Transverse colon (tissue), 4 donors: ENCODE results near the gene HCRTR1. TPM values are rescaled to one million over a fixed set of nuclear protein-coding genes. Genes with fewer than 3 reads are reported as not detected.

Source experiments
- DNase-seq: peaks from one replicate; pipeline ENCODE4 v3.0.0-alpha.2; 2019
- H3K27ac ChIP-seq, 4 donors: fragments of 200-600 bp; sonication (generic); 2 replicates each; pipeline ENCODE4 v1.5.1; 2016 to 2018; ENCODE audit warnings: inconsistent platforms in 4 of 4
- H3K27me3 ChIP-seq: fragments of 200-600 bp; sonication (generic); 2 replicates; pipeline ENCODE4 v1.5.1; 2017; ENCODE audit warnings: inconsistent platforms
- H3K36me3 ChIP-seq, 4 donors: fragments of 200-600 bp; sonication (generic); 2 replicates each; pipeline ENCODE4 v1.5.1; 2017 to 2019; ENCODE audit warnings: inconsistent platforms in 4 of 4
- H3K4me1 ChIP-seq, 4 donors: fragments of 200-600 bp; sonication (generic); 2 replicates each; pipeline ENCODE4 v1.5.1; 2017 to 2020; ENCODE audit warnings: inconsistent platforms in 4 of 4
- H3K4me3 ChIP-seq, 4 donors: fragments of 200-600 bp; sonication (generic); 1 replicate in 1 of 4; 2 replicates in 3 of 4; pipeline versions ENCODE4 v1.5.1 to v1.6.1; 2017 to 2019; ENCODE audit warnings: inconsistent platforms in 4 of 4
- H3K9me3 ChIP-seq, 2 donors: fragments of 200-600 bp; sonication (generic); 2 replicates each; pipeline ENCODE4 v1.5.1; 2017 to 2019; ENCODE audit warnings: inconsistent platforms in 2 of 2
- CTCF ChIP-seq, 5 experiments: fragments of 200-600 bp in 3 of 5; fragments of 450-650 bp in 2 of 5; sonication (generic) in 3 of 5; IDR thresholded peaks; 1 replicate in 2 of 5; 2 replicates in 3 of 5; pipeline ENCODE4 v1.5.1; 2016 to 2017; ENCODE audit warnings: antibody characterized with exemption in 5 of 5, inconsistent platforms in 3 of 5, mild to moderate bottlenecking in 2 of 5, moderate library complexity in 1 of 5
- EP300 ChIP-seq: sonication (generic); formaldehyde crosslinking; IDR thresholded peaks from one replicate; pipeline ENCODE4 v1.6.1; 2017; ENCODE audit warnings: antibody characterized with exemption, low read depth
- POLR2A ChIP-seq: fragments of 450-650 bp; IDR thresholded peaks from one replicate; pipeline ENCODE4 v1.6.1; 2016; ENCODE audit warnings: antibody characterized with exemption, mild to moderate bottlenecking, moderate library complexity
- POLR2AphosphoS5 ChIP-seq, 3 donors: sonication (generic); formaldehyde crosslinking; IDR thresholded peaks; one replicate each; pipeline ENCODE4 v1.6.1; 2016; ENCODE audit warnings: antibody characterized with exemption in 3 of 3
- WGBS, 2 donors: methylation state at CpG; one replicate each; pipeline ENCODE4 v1.1.5; 2018; ENCODE audit warnings: low coverage in 1 of 2; 5-methylcytosine and 5-hydroxymethylcytosine counted together
- in situ Hi-C, 4 donors: fragments of 200-750 bp; cut with MboI; loops; one replicate each; pipeline versions ENCODE4 v1.15.0 to v1.15.1; 2017; ENCODE audit warnings: low sequenced_read_pairs in 3 of 4, low pct_ligation_motif_present in 1 of 4, low pct_unique_long_range_greater_than_20kb in 1 of 4
- intact Hi-C: fragments of 100-400 bp; cut with DNase I; formaldehyde crosslinking; loops from one replicate; pipeline ENCODE4 v1.15.1; 2023; ENCODE audit warnings: low total_unique reads
- total RNA-seq, 4 donors: library from RNA; depleted of rRNA; stranded (reverse); fragments of >200 nt; gene quantifications; one replicate each; pipeline ENCODE4 v1.1.0, GENCODE V29; 2016

Gene HCRTR1
- total RNA-seq, 4 donors from 2014 or later, result 0.48 TPM; not detected in 3

- intact Hi-C loops, result loop anchor here (2.0 kb wide), 1 partner anchor 31 kb away; no protein-coding TSS in a partner anchor
These were observed 21.4 kb upstream of the HCRTR1 start for GRCh38 chr1:31595836-31596736.

DNA sequence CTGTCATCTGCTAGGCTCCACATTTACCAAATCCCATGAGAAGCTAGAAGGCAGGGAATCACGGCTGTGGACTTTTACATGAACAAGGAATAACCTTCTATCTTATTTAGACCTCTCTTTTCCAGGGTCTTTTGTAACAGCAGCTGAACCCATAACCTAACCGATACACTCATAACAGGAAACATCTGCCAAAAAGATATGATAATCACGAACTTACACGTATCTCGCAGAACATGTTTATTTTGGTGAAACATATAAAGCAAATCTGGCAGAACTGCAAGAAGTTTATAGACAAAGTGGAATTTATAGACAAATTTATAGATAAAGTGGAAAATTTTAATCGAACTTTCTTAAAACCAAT, 20.8 kb upstream of the HCRTR1 start:
- Histone ChIP-seq H3K36me3 (no peaks in the 10 kb centered on the region), H3K27ac (no peak overlapping the region), H3K27me3 (no peaks in the 10 kb centered on the region), H3K4me3 (no peak overlapping the region), H3K4me1 (peaks cover 0 to 5% (median under 1%) of the 10 kb centered on the region in 4 donors), H3K9me3 (no peaks in the 10 kb centered on the region)
- no peak for TF ChIP-seq EP300
- in situ Hi-C loops (no loop called here), intact Hi-C loops (no loop called here)
- no peak for DNase-seq
- 8 to 16% methylated on average over 5 to 6 of the region's 6 CpGs for WGBS, 2 donors

More at GRCh38 chr1:31595836-31596736, 21.4 kb upstream of the HCRTR1 start:
- TF ChIP-seq EP300 (no peak), CTCF (IDR thresholded peaks at IDR 0.05) (no peak)
- in situ Hi-C loops, result no loop called here
- Histone ChIP-seq H3K27me3 (no peaks in the 10 kb centered on the region), H3K9me3 (no peaks in the 10 kb centered on the region), H3K27ac (no peak overlapping the region), H3K36me3 (no peaks in the 10 kb centered on the region), H3K4me3 (no peak overlapping the region), H3K4me1 (peaks cover 0 to 9% (median 4%) of the 10 kb centered on the region in 4 donors)
- no peak for DNase-seq
- WGBS, 2 donors, result 89 to 93% methylated on average over 4 of the region's 4 CpGs

GRCh38 chr1:31598980-31599379, 18.5 kb upstream of the HCRTR1 start:
- Histone ChIP-seq H3K4me3 (no peak overlapping the region), H3K4me1 (no peaks in the 10 kb centered on the region), H3K27ac (no peak overlapping the region), H3K36me3 (no peaks in the 10 kb centered on the region), H3K27me3 (no peaks in the 10 kb centered on the region), H3K9me3 (no peaks in the 10 kb centered on the region)
- no peak for TF ChIP-seq EP300
- TF ChIP-seq CTCF (IDR thresholded peaks at IDR 0.05), result no peak
- TF ChIP-seq POLR2AphosphoS5 (IDR thresholded peaks at IDR 0.05), result no peak
- no peak for TF ChIP-seq POLR2A
- intact Hi-C loops (no loop called here), in situ Hi-C loops (no loop called here)
- WGBS, 2 donors, result 88 to 89% methylated on average over 7 of the region's 7 CpGs
- no peak for DNase-seq

GRCh38 chr1:31600641-31601040, 16.8 kb upstream of the HCRTR1 start:
- intact Hi-C loops, result no loop called here
- H3K4me1 ChIP-seq, result no peaks in the 10 kb centered on the region
- DNase-seq, result no peak
- H3K27ac ChIP-seq, result no peak overlapping the region
- no peaks in the 10 kb centered on the region for H3K9me3 ChIP-seq
- TF ChIP-seq CTCF (IDR thresholded peaks at IDR 0.05) (no peak), POLR2A (no peak), EP300 (no peak), POLR2AphosphoS5 (IDR thresholded peaks at IDR 0.05) (no peak)
- H3K4me3 ChIP-seq, result no peak overlapping the region
- in situ Hi-C loops, result no loop called here
- H3K27me3 ChIP-seq, result no peaks in the 10 kb centered on the region
- WGBS, 2 donors, result 66 to 71% methylated on average over 2 of the region's 2 CpGs
- H3K36me3 ChIP-seq, result no peaks in the 10 kb centered on the region
